Pons (tissue), 1 donor: ENCODE data around the gene ZNF599.

Experiments used
- DNase-seq: peaks from one replicate; pipeline ENCODE4 v3.0.0-alpha.2; 2016; ENCODE audit warnings: low spot score

The ZNF599 gene

GRCh38 chr19:34744896-34745690 lies 27.9 kb downstream of the ZNF599 start:
- DNase-seq = no peak

DNA sequence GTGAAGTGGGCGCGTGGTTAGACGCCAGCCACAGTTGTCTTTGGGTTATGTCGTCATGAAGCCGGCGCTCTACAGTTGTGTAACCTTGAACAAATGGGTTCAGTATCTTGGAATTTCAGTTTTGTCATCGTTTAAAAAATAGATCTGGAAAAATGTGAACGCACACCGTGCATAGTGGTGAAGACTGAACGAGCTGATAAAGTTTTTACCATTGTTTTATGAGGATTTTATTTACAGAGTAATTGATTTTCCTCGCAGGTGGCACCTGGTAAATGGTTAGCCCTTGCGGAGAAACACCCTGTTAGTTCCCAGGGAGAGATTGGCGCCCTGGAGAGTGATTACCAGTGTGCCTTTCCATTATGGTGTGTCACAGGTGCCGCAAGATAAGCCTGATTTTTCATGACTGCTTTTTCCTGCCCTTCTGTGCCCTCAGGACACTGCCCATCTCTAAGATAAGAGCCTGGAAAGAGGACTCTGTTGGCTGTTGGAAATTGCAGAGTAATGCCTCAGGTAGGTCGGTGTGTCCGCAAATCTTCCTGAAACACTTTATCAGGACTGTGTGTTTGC lies 38.4 kb downstream of the ZNF599 start:
- no peak for DNase-seq

- peak; percentile 94 for DNase-seq
These were observed 39.1 kb downstream of the ZNF599 start, which contains the start of gene ZNF181 for GRCh38 chr19:34733746-34734536. TSS of gene ZNF181 (plus strand) at chr19:34734243. CDS start at chr19:34735038, 795 bp downstream.

- DNase-seq = no peak
These were observed 39.7 kb downstream of the ZNF599 start for GRCh38 chr19:34733266-34733745.

DNA sequence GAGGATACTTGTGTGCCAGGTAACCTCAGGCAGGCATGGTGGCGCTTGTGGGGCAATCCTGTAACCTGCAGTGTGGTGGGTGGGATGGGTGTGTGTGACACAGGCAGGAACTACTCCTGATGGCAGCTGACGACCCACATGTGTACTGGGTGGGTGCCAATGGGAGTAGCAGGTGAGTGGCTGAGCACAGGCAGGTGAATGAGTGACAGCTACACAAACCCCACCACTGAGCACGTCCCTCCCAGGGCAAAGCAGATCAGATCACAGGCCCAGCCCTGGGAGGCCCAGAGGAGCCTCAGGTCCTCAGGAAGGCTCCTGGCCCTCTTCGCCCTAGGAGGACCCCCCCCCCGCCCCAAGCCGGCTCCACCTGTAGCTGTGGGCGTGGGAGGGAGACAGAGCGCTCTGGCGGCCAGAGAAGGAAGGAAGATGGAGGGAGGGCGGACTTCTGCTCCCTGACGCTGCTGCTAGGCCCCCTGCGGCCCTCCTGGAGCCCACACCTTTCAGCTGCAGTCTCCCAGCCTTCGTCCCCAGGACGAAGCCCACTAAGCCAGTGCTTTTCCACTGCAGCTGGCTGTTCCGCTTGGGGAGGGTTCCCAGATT lies 40.3 kb downstream of the ZNF599 start:
- DNase-seq = no peak

DNA sequence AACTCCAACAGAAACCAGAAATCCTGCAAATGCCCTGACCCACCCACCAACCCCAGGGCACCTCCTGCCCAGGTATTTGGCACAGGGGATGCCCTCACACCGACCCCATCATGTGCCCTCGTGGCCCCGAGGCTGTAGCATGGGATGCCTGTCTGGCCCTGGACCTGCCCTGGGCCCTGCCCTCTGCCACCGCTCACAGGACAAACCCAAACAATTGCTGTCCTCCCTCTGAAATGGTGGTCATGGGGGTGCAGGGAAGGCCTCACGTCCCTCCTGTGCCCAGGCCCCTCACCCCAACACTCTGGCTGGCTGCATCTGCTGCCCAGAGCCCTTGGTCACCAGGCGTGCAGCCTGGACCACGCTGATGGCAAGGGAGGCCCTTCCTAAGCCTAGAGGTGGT lies 41.1 kb downstream of the ZNF599 start:
- no peak for DNase-seq

DNA sequence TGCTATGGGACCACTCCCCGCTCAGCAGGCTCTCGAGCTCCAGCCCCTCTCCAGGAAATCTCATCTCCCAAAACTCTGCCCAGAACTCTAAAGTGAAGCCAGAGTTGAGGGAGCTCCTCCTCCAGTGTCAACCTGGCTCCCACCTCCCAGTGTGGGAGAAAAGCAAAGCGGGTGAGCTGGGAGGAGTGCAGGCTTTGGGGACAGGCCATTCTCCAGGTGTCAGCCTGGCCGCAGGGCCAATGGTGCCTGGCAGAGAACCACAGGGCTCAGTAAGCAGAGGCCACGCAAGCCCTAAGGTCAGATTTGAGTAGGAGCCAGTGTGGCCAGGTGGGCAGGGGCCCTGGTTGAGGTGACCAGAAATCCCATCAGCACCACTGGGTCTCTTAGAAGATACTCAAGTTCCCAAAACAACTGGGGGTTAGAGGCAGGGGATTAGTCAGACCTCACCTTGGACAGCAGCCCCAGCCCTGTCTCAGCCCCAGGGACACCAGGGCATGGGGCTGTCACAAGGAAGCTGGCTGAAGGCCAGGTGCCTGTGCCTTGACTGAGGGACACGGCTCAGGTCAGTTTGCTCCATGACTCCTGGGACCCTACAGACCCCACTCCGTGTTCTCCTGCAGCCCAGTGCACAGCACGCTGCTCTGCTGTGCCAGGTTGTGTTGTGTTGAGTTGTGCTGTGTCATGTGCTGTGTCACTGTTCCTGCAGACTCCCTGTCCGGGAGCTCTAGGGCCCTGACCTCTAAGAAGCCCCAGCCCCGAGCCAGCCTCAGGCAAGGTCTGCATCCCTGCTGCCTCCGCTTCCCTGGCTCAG lies 41.8 kb downstream of the ZNF599 start:
- no peak for DNase-seq

DNA sequence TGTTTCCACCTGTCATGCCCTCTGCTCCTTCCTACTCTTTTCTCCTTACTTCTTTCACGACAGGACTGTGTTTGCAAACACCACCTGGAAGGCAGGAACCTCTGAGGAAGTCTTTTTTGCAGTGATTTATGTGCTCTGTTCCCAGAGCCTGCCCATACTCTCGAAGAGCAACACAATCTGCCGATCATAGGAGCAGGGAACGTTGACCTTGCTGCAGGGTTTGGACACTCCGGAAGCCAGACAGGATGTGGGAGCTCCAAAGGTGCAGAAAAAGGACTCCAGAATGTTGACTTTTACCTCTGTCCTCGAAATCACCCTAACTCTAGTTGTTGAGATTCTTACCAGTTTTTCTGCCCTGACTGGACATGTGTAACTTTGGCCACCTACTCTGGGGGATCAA lies 47.6 kb downstream of the ZNF599 start:
- no peak for DNase-seq

- DNase-seq = no peak
These were observed 50.7 kb downstream of the ZNF599 start for GRCh38 chr19:34722353-34722752.

- no peak for DNase-seq
These were observed 57.7 kb downstream of the ZNF599 start for GRCh38 chr19:34715357-34715756.

- DNase-seq = no peak
These were observed 59.8 kb downstream of the ZNF599 start for GRCh38 chr19:34713262-34713637.

DNA sequence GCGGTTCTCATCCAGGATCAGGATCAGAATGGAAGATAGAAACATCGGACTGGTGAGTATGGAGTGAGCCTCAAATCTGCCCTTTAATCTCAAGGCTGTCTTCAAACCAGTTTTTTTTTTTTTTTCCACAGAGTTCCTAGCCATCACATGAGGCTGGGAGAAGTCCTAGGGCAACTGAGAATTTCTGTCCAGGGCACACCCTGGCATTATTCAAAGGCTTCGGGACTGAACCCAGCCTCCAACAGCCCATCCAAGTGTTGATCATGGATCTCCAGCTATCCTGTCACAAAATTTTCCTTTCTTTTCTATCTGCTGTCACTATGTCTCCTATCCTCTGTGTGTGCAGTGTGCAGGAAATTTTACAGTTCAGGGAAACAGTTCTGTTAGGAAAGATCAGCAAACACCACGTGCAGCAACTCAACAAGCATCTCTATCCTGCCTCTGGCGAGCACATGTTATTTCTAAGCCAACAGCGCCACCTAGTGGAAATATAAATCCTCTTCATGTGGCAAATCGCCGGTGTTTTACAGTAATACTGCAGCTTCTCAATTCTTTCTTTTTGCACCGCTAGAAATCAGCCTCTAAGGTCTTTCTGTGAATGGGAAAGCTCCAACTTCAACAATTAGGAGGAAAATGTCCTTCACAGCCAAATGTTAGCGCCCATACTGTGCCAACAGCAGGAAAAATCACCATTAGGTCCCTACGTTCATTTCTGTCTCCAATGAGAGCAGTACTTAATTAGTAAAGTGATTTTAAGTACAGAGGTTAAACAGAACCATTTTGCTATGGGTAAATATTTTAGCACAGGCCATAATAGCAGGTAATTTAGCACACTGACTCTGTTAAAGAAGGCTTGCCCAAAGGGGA lies 60.4 kb downstream of the ZNF599 start:
- peak; percentile 83 for DNase-seq

GRCh38 chr19:34711890-34712289 lies 61.1 kb downstream of the ZNF599 start:
- DNase-seq = no peak
